Activated T-cell treated with anti-CD3 and anti-CD28 coated beads, Interleukin-2, amount 50 U/mL, for 1 hour (primary cell): Measurements from ENCODE around the gene SLC2A5.
"Not testable (repeated sequence)": the region's sequence is repeated elsewhere in the genome, so short reads cannot be mapped to it uniquely, and the experiment has no call there.

ENCODE experiments used
- DNase-seq: peaks from one replicate; pipeline ENCODE4 v3.0.0-alpha.2; 2020

The SLC2A5 gene

DNA sequence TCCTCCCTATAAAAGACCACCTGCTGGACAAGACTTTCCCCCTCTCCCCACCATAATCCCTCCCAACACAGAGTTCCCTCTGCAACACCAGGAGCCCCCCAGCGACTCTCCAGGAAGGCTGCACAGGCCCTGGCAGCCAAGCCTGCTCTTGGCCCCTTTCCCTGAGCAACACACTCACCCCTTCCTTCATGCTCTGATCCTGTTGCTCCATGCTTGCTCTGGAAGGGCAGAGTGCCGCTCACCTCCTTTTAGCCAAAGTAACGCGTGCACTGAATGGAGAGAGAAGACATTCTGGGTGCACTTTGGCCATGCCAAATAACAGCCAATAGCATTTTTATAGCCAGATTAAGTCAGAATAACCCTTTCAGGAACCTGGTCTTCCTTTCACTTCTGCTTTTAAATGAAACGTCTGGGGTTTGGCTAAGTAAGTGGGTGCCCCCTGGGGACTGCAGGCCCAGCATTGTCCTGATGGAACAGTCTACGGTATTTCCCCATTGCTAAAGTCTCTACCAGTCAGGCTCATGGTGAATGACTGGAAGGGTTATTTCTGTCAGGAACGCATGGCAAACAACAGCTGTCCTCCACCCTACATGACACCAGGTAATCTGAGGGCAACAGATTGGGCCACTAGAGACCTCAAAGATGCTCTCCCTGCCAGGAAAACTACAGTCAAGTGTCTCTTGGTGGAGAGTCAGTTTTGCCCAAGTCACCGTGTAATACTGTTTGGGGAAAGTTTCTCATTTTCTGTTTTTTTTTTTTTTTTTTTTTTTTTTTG, at the start of gene SLC2A5:
Gene SLC2A5, minus strand, starts transcription at position 310 of the 775 bp plus-strand sequence. Its CDS starts 99 bp downstream, at position 211.
- DNase-seq = no peak

- DNase-seq = no peak
Observed at GRCh38 chr1:9118186-9118585, 48.8 kb upstream of the SLC2A5 start.

GRCh38 chr1:9115351-9116205, 46.1 kb upstream of the SLC2A5 start:
- no peak for DNase-seq

- no peak for DNase-seq
Observed at GRCh38 chr1:9112961-9113880, 43.8 kb upstream of the SLC2A5 start.

GRCh38 chr1:9111957-9112356, 42.5 kb upstream of the SLC2A5 start:
- DNase-seq = no peak

- DNase-seq = no peak
Observed at GRCh38 chr1:9111357-9111691, 41.9 kb upstream of the SLC2A5 start.

- peak; percentile 85 for DNase-seq
Observed at GRCh38 chr1:9110669-9111356, 41.4 kb upstream of the SLC2A5 start.

DNA sequence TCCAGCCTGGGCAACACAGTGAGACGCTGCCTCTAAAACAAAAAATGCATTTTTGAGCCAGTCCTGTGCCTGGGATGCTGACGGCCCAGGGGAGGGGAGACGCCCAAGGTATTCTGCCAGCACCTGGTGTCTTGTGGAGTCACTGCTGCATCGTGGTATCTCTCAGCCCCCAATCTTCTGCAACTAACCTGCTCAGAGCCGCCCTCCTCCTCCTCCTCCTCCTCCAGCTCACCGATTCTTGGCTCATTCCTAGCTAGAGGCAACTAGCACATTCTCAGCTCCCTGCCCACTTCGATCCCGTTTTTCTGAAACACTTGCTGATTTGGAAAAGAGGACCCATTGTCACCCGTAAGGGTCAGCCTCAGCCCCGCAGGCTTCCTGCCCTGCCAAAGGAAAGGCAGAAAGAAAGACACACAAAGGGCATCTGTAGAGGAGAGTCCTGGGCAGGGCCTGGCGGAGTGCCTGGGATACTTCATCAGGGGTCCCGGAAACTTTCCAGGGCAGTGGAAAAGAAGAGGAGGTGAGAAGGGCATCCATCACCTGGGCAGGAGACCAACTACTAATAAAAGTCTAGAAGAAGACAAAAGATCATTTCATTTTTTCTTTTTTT, 38.7 kb upstream of the SLC2A5 start:
- no peak for DNase-seq

- no peak for DNase-seq
Observed at GRCh38 chr1:9107136-9107535, 37.7 kb upstream of the SLC2A5 start.

DNA sequence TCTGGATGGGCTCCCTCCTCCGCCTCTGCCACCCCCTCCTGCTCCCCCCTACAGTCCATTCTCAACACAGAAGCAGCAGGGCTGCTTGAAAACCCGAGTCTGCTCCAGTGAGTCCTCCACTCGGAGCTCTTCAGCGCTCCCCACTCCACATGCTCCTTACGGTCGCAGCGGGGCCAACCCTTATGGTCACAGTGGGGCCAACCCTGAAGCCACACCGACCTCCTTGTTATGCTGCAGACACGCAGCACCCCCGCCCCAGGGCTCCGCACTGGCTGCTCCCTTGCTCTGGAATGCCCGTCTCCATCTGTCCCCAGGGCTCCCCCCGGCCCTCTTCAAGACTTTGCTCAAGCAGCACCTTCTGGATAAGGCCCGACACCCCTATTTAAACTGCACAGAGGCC, 36.9 kb upstream of the SLC2A5 start:
- DNase-seq = no peak

DNA sequence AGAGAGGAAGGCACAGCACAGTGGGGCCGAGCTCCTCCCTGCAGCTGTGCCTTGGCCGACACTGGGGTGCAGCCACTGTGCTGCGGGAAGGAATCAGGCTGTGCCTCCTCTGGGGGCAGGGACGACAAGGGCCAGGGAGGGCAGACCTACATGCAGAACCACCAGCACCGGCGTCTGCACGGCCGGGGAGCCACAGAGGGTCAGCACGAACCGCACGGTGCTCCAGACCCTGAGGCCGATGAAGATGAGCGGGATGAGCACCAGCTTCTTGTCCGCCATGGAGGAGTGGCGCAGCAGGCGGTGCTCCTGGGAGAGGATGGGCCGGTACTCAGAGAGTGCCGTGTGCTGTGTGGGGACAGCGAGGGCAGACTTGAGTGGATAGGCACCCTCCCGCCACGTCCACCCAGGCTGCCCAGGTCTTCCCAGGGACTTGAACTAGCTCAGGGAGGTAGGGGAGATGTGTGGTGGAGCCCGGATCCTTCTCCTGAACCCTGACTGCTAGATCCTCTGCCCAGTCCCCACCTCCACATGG, 36.0 kb upstream of the SLC2A5 start:
- no peak for DNase-seq

DNA sequence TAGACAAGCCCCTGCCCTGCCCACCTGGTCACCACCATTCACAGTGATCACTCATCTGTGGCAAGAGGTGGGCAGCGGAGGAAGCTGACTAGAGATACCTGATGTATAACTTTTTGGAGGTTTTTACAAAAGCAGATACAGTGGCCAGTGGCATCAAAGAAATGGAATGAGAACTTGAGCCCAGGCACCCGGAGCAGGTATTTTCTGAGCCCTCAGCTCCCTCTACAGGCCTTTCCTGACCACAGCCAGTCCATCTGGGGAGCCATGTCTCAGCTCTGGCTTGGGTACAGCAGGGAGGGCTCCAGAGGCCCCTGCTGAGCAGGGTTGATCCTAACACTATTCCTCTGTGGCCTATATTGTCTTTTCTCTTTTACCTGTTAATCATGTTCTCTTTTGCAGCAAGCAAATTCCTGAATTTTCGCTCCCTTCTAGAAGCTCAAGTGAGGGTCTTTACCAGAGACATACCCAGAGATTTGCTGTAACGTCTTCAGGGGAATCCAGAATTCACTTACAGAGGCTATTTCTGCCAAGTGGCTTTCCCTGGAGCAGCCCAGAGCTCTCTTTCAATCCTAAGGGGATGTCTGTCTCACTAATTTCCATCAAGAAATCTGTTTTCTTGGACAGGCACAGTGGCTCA, 32.2 kb upstream of the SLC2A5 start:
- DNase-seq = no peak

- DNase-seq = no peak
Observed at GRCh38 chr1:9100471-9101043, 31.1 kb upstream of the SLC2A5 start.

- no peak for DNase-seq
Observed at GRCh38 chr1:9099555-9099954, 30.1 kb upstream of the SLC2A5 start.

- no peak for DNase-seq
Observed at GRCh38 chr1:9097947-9098705, 28.7 kb upstream of the SLC2A5 start.

DNA sequence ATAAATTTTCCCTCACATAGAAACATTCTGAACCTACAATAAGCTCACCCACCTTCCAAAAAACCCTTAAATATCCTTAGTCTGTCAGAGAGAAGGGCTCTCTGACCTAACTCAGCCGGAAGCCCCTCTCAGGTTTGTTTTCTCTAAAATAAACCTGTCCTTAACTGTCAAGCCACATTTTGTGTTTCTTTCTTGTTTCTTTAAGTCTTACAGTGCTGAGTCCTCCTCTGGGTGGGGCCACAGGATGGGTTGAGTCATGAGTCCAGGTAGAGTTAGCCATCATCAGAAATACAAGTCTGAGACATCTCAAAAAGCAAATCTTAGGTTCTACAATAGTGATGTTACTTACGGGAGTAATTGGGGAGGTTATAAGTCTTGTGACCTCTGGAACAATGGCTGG, 26.4 kb upstream of the SLC2A5 start:
- DNase-seq = no peak

GRCh38 chr1:9093996-9094595, 24.7 kb upstream of the SLC2A5 start:
- not testable (repeated sequence) for DNase-seq

- DNase-seq = no peak
Observed at GRCh38 chr1:9093581-9093980, 24.1 kb upstream of the SLC2A5 start.

DNA sequence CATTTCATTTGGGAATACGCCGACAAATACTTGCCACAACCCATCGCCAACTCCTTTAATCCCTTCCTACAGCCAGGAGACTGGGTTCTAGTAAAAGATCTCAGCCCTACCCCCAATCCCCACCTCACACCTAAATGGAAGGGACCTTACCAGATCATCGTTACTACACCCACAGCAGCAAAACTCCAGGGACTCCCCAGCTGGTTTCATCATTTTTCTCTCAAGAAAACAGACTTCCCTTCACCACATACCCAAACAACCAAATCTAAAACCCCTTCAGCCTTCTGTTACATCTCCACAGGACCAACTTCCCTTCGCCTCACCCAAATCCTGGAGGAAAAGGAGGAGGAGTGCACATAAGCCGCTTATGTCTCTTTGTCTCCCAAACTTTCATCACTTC, 23.7 kb upstream of the SLC2A5 start:
- no peak for DNase-seq

GRCh38 chr1:9088807-9089206, 19.4 kb upstream of the SLC2A5 start:
- no peak for DNase-seq
